GM10248 (cell line): ENCODE results near the gene PTPN7.

Experiments
- CTCF ChIA-PET: fragments of 300-600 bp; sonication (Branson Sonifier 250); formaldehyde crosslinking; extraction: SDS; loops from one replicate; lab custom pipeline; 2021; ENCODE audit warnings: antibody characterized with exemption; lab: Yijun Ruan, JAX
- POLR2A ChIA-PET: fragments of 350-650 bp; sonication (Branson Sonifier 250); formaldehyde crosslinking; extraction: SDS; loops from one replicate; lab custom pipeline; 2020; ENCODE audit warnings: antibody characterized with exemption; lab: Yijun Ruan, JAX
- DNase-seq: peaks from one replicate; pipeline ENCODE4 v3.0.0; 2012; ENCODE audit errors: extremely low spot score
- TF ChIP-seq, protein P1 (sequence below): IDR thresholded peaks from 2 replicates; pipeline ENCODE4 v1.5.1; 2012; ENCODE audit warnings: mild to moderate bottlenecking, low read depth; ENCODE audit errors: extremely low read depth, missing control alignments, control extremely low read depth

Gene PTPN7

DNA sequence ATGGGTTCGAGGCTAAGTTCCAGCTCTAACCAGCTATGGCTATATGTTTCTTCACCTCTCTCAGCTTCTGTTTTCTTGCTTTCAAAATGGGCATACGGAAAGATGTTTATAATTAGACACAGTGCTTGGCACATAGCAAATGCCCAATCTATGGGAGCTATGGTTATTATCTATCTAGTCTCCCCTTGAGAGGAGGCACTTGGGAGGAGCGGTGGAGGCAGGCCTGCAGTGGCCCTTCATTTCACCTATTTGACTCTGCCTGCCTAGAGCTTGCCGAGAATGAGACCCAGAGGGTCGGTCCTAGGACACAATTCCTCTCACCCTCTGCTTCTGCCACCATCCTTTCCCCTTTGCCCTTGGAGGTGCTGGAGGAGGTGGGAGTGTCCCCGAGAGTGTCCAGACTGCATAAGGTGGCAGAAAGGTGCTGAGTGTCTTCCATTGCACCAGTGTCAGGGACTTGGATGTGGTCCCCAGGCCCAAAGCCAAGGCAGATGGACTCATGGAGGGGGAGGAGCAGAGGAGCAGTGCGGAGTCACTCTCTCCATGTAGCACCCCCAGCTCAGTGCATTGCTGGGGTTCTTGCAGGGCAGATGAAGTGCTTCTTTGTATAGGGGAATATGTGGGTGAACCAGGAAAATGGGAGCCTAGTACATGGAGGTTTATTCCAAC lies 42.2 kb upstream of the PTPN7 start:
- ChIA-PET POLR2A (no interaction called here), CTCF (interaction anchor here (1.2 to 1.7 kb wide), 2 partner anchors 9 to 13 kb away, joined by 4 to 10 read pairs; partner anchors contain the start of gene LGR6)
- no peak for DNase-seq
- TF ChIP-seq, protein P1, sequence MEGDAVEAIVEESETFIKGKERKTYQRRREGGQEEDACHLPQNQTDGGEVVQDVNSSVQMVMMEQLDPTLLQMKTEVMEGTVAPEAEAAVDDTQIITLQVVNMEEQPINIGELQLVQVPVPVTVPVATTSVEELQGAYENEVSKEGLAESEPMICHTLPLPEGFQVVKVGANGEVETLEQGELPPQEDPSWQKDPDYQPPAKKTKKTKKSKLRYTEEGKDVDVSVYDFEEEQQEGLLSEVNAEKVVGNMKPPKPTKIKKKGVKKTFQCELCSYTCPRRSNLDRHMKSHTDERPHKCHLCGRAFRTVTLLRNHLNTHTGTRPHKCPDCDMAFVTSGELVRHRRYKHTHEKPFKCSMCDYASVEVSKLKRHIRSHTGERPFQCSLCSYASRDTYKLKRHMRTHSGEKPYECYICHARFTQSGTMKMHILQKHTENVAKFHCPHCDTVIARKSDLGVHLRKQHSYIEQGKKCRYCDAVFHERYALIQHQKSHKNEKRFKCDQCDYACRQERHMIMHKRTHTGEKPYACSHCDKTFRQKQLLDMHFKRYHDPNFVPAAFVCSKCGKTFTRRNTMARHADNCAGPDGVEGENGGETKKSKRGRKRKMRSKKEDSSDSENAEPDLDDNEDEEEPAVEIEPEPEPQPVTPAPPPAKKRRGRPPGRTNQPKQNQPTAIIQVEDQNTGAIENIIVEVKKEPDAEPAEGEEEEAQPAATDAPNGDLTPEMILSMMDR, result no peak

DNA sequence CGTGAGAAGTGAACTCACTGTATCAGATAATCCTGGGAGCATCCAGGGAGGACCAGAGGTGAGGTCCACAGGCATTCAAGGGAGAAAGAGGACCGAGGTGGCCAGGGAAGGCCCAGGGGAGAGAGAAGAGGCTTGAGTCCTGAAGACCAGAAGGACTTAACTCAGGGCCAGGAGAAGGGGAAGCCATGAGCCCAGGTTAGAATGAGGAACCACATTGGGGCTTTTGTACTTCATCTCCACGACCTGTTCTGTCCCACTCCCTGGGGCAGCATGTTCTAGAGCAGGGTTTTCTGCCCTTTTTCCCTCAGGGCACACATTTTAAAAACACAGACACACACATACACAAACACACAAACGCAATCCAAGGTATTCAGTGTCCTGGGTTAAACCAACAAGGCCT lies 41.6 kb upstream of the PTPN7 start:
- POLR2A ChIA-PET, result no interaction called here
- TF ChIP-seq, protein P1, result no peak
- CTCF ChIA-PET, result interaction anchor here (1.2 to 1.7 kb wide), 2 partner anchors 8 to 13 kb away, joined by 4 to 10 read pairs; partner anchors contain the start of gene LGR6
- DNase-seq, result no peak

DNA sequence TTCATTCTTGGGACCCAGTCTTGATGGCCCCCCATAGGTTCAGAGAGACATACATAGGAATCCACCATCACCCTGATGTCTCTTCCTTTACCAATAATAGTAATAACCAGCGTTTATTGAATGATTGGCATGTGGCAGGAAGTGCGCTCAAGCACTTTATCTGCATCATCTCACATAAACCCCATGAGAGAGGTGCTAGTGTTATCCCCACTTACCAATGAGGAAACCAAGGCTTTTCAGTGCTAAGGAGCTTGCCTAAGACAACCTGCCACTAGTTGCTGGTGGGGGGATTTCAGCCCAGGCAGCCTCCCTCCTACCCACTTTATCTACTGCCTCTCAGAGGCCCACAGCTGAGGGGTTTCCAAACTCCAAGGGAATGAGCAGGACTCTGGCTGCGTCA lies 40.9 kb upstream of the PTPN7 start:
- no peak for DNase-seq
- ChIA-PET POLR2A (no interaction called here), CTCF (interaction anchor here (1.1 to 1.9 kb wide), 3 partner anchors 9 to 13 kb away, joined by 3 to 20 read pairs (median 6); partner anchors contain the start of gene LGR6)
- TF ChIP-seq, protein P1, result no peak

DNA sequence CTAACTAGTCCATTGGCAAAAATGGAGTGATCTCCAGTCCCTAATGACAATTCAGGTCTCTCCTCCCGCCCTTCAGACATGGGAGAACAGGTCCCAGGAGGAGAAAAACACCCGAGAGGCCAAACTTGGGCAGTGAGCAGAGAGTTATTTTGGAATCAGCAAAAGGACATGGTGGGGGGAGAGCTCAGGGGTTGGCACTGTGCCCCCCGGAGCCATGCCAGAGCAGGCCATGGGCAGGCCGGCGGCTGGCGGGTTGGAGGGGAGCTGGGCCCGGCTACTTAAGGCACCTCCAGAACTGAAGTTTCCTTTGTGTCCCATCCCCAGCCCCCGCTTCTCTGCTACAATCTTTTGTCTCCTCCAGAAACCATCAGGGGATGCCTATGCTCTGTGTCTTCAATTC lies 40.3 kb upstream of the PTPN7 start:
- TF ChIP-seq, protein P1, result no peak
- no peak for DNase-seq
- ChIA-PET POLR2A (no interaction called here), CTCF (interaction anchor here (1.1 to 1.9 kb wide), 3 partner anchors 8 to 14 kb away, joined by 3 to 20 read pairs (median 6); partner anchors contain the start of gene LGR6)

DNA sequence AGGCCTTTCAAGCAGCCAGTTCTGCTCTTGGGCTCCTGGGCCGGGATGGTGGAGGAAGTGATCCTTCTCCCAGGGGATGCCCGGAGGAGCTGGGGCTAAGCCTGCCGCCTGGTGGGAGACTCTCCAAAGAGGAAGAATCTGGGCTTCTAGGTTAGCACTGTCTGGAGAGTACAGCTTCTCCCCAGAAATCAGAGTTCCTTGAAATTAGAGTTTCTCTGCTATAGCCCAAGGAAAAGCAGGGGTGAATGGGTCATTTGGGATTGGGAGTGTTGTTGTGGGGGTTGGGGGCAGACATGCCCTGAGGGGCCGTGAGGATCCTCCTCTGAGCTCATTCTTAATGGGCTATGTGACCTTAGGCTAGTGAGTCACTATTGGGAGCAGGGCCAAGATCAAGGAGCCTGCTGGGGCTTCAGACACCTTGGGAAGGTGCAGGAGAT lies 39.7 kb upstream of the PTPN7 start:
- TF ChIP-seq, protein P1, result no peak
- DNase-seq, result no peak
- ChIA-PET CTCF (interaction anchor here (1.3 to 1.9 kb wide), 2 partner anchors 11 to 15 kb away, joined by 3 to 20 read pairs; no protein-coding TSS in a partner anchor), POLR2A (no interaction called here)

DNA sequence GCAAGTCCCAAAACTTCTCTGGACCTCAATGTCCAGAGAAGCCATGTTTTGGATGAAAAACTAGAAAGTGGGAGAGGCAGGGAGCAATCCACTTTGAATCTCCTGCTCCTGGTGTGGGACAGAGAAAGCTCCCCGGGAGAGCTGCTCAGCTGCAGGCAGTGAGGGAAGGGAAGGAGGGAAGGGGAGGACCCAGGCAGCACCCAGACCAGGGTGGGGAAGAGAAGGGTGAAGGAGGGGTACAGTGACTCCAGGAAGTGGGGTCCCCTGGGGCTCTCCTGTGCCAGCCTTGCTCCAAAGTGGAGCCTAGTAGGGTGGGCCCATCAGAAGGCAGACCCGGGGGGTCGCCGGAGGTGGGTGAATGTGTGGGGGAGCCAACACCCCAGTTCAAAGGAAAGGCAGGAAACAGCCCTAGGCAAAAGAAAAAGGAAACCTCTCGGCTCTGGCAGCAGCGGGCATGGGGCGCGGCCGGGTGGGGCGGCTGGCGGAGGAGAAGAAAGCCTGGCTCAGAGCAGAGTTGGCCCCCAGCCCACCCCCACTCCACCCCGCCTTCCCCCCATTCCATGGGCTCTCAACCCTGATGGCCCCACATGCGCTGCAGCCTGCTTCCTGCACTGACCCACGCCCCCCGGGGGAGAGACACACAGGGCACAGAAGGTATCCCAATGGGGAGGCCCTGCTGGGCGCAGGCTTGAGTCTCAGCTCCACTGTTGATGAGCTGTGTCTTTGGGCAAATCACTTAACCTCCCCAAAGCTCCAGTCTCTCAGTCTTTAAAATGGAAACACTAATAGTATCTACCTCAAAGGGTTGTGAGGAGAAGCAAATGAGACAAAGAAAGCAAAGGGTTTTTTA lies 38.9 kb upstream of the PTPN7 start:
- no peak for DNase-seq
- ChIA-PET POLR2A (no interaction called here), CTCF (interaction anchor here (1.9 kb wide), 1 partner anchor 10 kb away, joined by 20 read pairs; no protein-coding TSS in a partner anchor)

More for the DNA sequence above, 38.9 kb upstream of the PTPN7 start:
- TF ChIP-seq, protein P1, result no peak
